GM19468 (cell line): ENCODE measurements around the gene CYS1.
"Not testable (repeated sequence)": the region's sequence is repeated elsewhere in the genome, so short reads cannot be mapped to it uniquely, and the experiment has no call there.

Source experiments
- ATAC-seq: cut with Tn5 transposase; IDR thresholded peaks from one replicate; pipeline ENCODE4 v1.9.1; 2021; ENCODE audit warnings: mild to moderate bottlenecking, moderate library complexity, moderate number of reproducible peaks; ENCODE audit not compliant: unreplicated experiment; ENCODE audit errors: extremely low read depth

CYS1 gene

GRCh38 chr2:10016001-10016801 lies 64.0 kb downstream of the CYS1 start:
- no peak for ATAC-seq

GRCh38 chr2:10015376-10015989 lies 64.7 kb downstream of the CYS1 start:
- not testable (repeated sequence) for ATAC-seq

GRCh38 chr2:10014418-10015190 lies 65.6 kb downstream of the CYS1 start:
- ATAC-seq, result no peak

GRCh38 chr2:10013651-10014417 lies 66.4 kb downstream of the CYS1 start:
- not testable (repeated sequence) for ATAC-seq

GRCh38 chr2:10012963-10013461 lies 67.2 kb downstream of the CYS1 start:
- no peak for ATAC-seq

- not testable (repeated sequence) for ATAC-seq
Measured at GRCh38 chr2:10012366-10012962, 67.7 kb downstream of the CYS1 start.

- ATAC-seq, result not testable (repeated sequence)
Measured at GRCh38 chr2:10011606-10012325, 68.4 kb downstream of the CYS1 start.

GRCh38 chr2:10010861-10011605 lies 69.2 kb downstream of the CYS1 start:
- not testable (repeated sequence) for ATAC-seq

GRCh38 chr2:10009811-10010781 lies 70.1 kb downstream of the CYS1 start:
- ATAC-seq, result no peak

- no peak for ATAC-seq
Measured at GRCh38 chr2:10009271-10009810, 70.9 kb downstream of the CYS1 start.

GRCh38 chr2:10008809-10009176 lies 71.4 kb downstream of the CYS1 start:
- ATAC-seq, result no peak

GRCh38 chr2:10007921-10008808 lies 72.0 kb downstream of the CYS1 start:
- ATAC-seq, result no peak

GRCh38 chr2:10007435-10007834 lies 72.8 kb downstream of the CYS1 start:
- ATAC-seq, result no peak
